ENCODE results near the gene PDE11A. TPM values are rescaled to one million over a fixed set of nuclear protein-coding genes. Genes with fewer than 3 reads are reported as not detected.

Gene PDE11A
- total and polyA plus RNA-seq, 2 of the 8 experiments (the other 6 are each of a cell fraction or from before 2014, with no cell fraction given): 0.19 to 0.23 TPM

DNA sequence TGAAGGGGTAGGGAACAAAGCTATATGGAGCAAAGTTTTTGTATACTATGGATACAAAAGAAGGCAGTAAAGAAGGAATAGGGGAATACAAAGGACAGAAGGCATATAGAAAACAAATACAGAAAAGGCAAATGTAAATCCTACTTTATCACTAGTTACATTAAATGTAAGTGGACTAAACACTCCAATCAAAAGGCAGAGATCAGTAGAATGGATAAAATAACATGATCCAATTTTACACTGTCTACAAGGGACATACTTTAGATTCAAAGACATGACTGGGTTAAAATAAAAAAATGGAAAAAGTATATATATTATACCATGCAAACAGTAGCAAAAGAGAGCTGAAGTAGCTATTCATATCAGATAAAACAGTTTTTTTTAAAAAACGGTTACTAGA, 215.0 kb downstream of the PDE11A start:
- no peak overlapping the region for H2BK20ac ChIP-seq (ENCODE audit: low read length)
- H3K4me2 ChIP-seq (ENCODE audit: insufficient read depth in 1 of 2, low read depth in 2 of 2, low read length in 2 of 2): no peak overlapping the region
- H3K23me2 ChIP-seq (ENCODE audit: low read depth, low read length): no peaks in the 10 kb centered on the region
- H3K36me3 ChIP-seq (ENCODE audit: control insufficient read depth in 2 of 4, insufficient read depth in 4 of 4, low read length in 3 of 4): no peaks in the 10 kb centered on the region
- WGBS, 2 experiments (ENCODE audit: extremely low coverage in 1 of 2, insufficient coverage in 1 of 2, insufficient read length in 1 of 2, insufficient replicate concordance in 2 of 2, low coverage in 1 of 2, low lambda C conversion rate in 2 of 2, missing lambda C conversion rate in 1 of 2): 79% methylated on average over 1 of the region's 1 CpG; no CpG with 5 or more reads in 1 of the 2 experiments
- peaks cover 0 to 5% of the 10 kb centered on the region in 2 experiments; a peak in 1 of 4 replicates for H3K9me3 ChIP-seq (ENCODE audit: insufficient read depth in 2 of 2, low read depth in 1 of 2, low read length in 1 of 2)
- POLR2A ChIA-PET (ENCODE audit: partially characterized antibody): no interaction called here
- no peak overlapping the region for H4K91ac ChIP-seq (replicated peaks; ENCODE audit: insufficient read length, low read length)
- H3K4me3 ChIP-seq (ENCODE audit: extremely low read depth in 1 of 4, insufficient read depth in 2 of 4, low read depth in 3 of 4, low read length in 4 of 4): no peak overlapping the region
- no peak overlapping the region for H2BK5ac ChIP-seq (ENCODE audit: low read depth, low read length)
- no peaks in the 10 kb centered on the region for H3K79me2 ChIP-seq (ENCODE audit: control insufficient read depth in 1 of 2, insufficient read depth in 2 of 2, low read length in 2 of 2)
- H3K4me1 ChIP-seq (replicated peaks in 1 of 4; ENCODE audit: control insufficient read depth in 3 of 4, insufficient read depth in 4 of 4, low read length in 3 of 4): no peaks in the 10 kb centered on the region
- FAIRE-seq (no peak), DNase-seq (ENCODE audit: low read depth in 1 of 2, low spot score in 2 of 2) (no peak)
- H3K9ac ChIP-seq (replicated peaks in 1 of 4; ENCODE audit: extremely low read depth in 1 of 4, low read depth in 3 of 4, low read length in 3 of 4): no peak overlapping the region
- no peak overlapping the region for H4K5ac ChIP-seq (ENCODE audit: insufficient read length, low read depth, low read length)
- H3K18ac ChIP-seq (ENCODE audit: extremely low read depth, low read length): no peak overlapping the region
- no peak overlapping the region for H2BK120ac ChIP-seq (replicated peaks; ENCODE audit: low read depth, low read length)
- H3K4ac ChIP-seq (replicated peaks; ENCODE audit: insufficient read length, low read depth, low read length): no peak overlapping the region
- H4K20me1 ChIP-seq (replicated peaks in 1 of 2; ENCODE audit: control insufficient read depth in 1 of 2, insufficient read depth in 2 of 2, low read length in 2 of 2): no peaks in the 10 kb centered on the region
- no peak overlapping the region for H3K14ac ChIP-seq (ENCODE audit: insufficient read length)
- CTCF ChIA-PET (ENCODE audit: partially characterized antibody): no interaction called here
- H3K56ac ChIP-seq (replicated peaks; ENCODE audit: insufficient read length, low read depth, low read length): no peak overlapping the region
- H3K23ac ChIP-seq (ENCODE audit: insufficient read length): no peak overlapping the region
- no peak overlapping the region for H4K8ac ChIP-seq (ENCODE audit: extremely low read depth, insufficient read depth, low read length)
- no peak overlapping the region for H3K27ac ChIP-seq (ENCODE audit: low read depth, low read length)
- H2BK15ac ChIP-seq (ENCODE audit: low read length): no peak overlapping the region
- H2AFZ ChIP-seq (ENCODE audit: low read length): no peak overlapping the region
- H2BK12ac ChIP-seq (ENCODE audit: low read depth, low read length): no peak overlapping the region
- H2AK5ac ChIP-seq (ENCODE audit: low read depth, low read length): no peak overlapping the region
- H3K79me1 ChIP-seq (ENCODE audit: low read depth, low read length): no peaks in the 10 kb centered on the region
- H3K27me3 ChIP-seq (replicated peaks in 1 of 4; ENCODE audit: control insufficient read depth in 3 of 4, extremely low read depth in 1 of 4, insufficient read depth in 3 of 4, low read length in 3 of 4): 0 out of 7 replicates have a peak, but pooled peaks cover 0 to 2% (median 0%) of the 10 kb centered on the region in 4 experiments
- TF ChIP-seq RAD21 (IDR thresholded peaks at IDR 0.05 in 1 of 2, conservative IDR thresholded peaks at IDR 0.05 in 1 of 2; ENCODE audit: low read depth in 2 of 2, low read length in 2 of 2): no peak

All from H1 (cell line).